Keratinocyte (primary cell): ENCODE results near the gene WNK4. TPM values are rescaled to one million over a fixed set of nuclear protein-coding genes. Genes with fewer than 3 reads are reported as not detected.

Source experiments
- DNase-seq: peaks from one replicate; pipeline ENCODE4 v3.0.0-alpha.2; 2011; ENCODE audit warnings: low read depth, missing footprints, low spot score
- FAIRE-seq: peaks from 2 replicates; lab custom pipeline; 2011; peaks lifted over from hg19 to GRCh38; lab: Jason Lieb, UNC
- H2AFZ ChIP-seq: 2 replicates; pipeline ENCODE4 v1.6.0; 2012; ENCODE audit warnings: low read length, control low read depth, inconsistent platforms; ENCODE audit not compliant: control insufficient read depth
- H3K27ac ChIP-seq: 2 replicates; pipeline ENCODE4 v1.5.1; 2011; ENCODE audit warnings: low read length; ENCODE audit not compliant: control insufficient read depth, insufficient read depth
- H3K27me3 ChIP-seq: 3 replicates; pipeline ENCODE4 v1.6.0; 2011; ENCODE audit warnings: low read length; ENCODE audit not compliant: control insufficient read depth, insufficient read depth; ENCODE audit errors: extremely low read depth
- H3K36me3 ChIP-seq, 2 experiments: 2 replicates in 1 of 2; 3 replicates in 1 of 2; pipeline ENCODE4 v1.5.1; 2011; ENCODE audit warnings: low read length in 2 of 2, mild to moderate bottlenecking in 1 of 2; ENCODE audit not compliant: control insufficient read depth in 2 of 2, insufficient read depth in 2 of 2; ENCODE audit errors: extremely low read depth in 1 of 2
- H3K4me1 ChIP-seq: 3 replicates; pipeline ENCODE4 v1.5.1; 2011; ENCODE audit warnings: low read length; ENCODE audit not compliant: control insufficient read depth, insufficient read depth; ENCODE audit errors: extremely low read depth
- H3K4me2 ChIP-seq: 3 replicates; pipeline ENCODE4 v1.6.0; 2011; ENCODE audit warnings: low read depth, low read length; ENCODE audit not compliant: control insufficient read depth, insufficient read depth; ENCODE audit errors: extremely low read depth
- H3K4me3 ChIP-seq, 3 experiments: fragments of 200-600 bp in 1 of 3; sonication (generic) in 1 of 3; 2 replicates in 2 of 3; 3 replicates in 1 of 3; pipeline ENCODE4 v1.5.1; 2011 to 2016; ENCODE audit warnings: low read length in 3 of 3, mild to moderate bottlenecking in 3 of 3, control low read depth in 2 of 3, inconsistent platforms in 1 of 3, low read depth in 1 of 3, mixed read lengths in 1 of 3, mixed run types in 1 of 3, moderate library complexity in 1 of 3; ENCODE audit not compliant: control insufficient read depth in 2 of 3, insufficient read depth in 2 of 3; ENCODE audit errors: extremely low read depth in 1 of 3
- H3K79me2 ChIP-seq: 2 replicates; pipeline ENCODE4 v1.6.0; 2012; ENCODE audit warnings: low read length; ENCODE audit not compliant: control insufficient read depth, insufficient read depth
- H3K9ac ChIP-seq: 3 replicates; pipeline ENCODE4 v1.6.0; 2011; ENCODE audit warnings: low read length; ENCODE audit not compliant: control insufficient read depth, insufficient read depth; ENCODE audit errors: extremely low read depth
- H3K9me1 ChIP-seq: 3 replicates; pipeline ENCODE4 v1.6.0; 2011; ENCODE audit warnings: low read length; ENCODE audit not compliant: control insufficient read depth, insufficient read depth; ENCODE audit errors: extremely low read depth
- H3K9me3 ChIP-seq: 2 replicates; pipeline ENCODE4 v1.5.1; 2012; ENCODE audit warnings: low read depth, low read length; ENCODE audit not compliant: control insufficient read depth
- H4K20me1 ChIP-seq: 3 replicates; pipeline ENCODE4 v1.6.0; 2011; ENCODE audit warnings: low read length; ENCODE audit not compliant: control insufficient read depth, insufficient read depth; ENCODE audit errors: extremely low read depth
- EZH2 ChIP-seq: IDR thresholded peaks from one replicate; pipeline ENCODE4 v1.6.1; 2012; ENCODE audit warnings: inconsistent platforms, mild to moderate bottlenecking, low read length, moderate library complexity
- dilution Hi-C: fragments of 300-500 bp; cut with MboI; formaldehyde crosslinking; loops from one replicate; pipeline ENCODE4 v1.7.0; 2020; ENCODE audit warnings: low sequenced_read_pairs; ENCODE audit not compliant: extremely low pct_ligation_motif_present
- polyA plus RNA-seq, 5 experiments: library from polyadenylated mRNA; depleted of rRNA in 3 of 5; stranded (reverse) in 3 of 5; stranded (forward) in 1 of 5; unstranded in 1 of 5; fragments of >200 nt; gene quantifications; 1 replicate in 1 of 5; 2 replicates in 3 of 5; 3 replicates in 1 of 5; pipeline versions ENCODE4 v1.2.1 to v1.2.3, GENCODE V29; 2011 to 2012; ENCODE audit warnings: missing spikeins in 2 of 5, low read depth in 1 of 5, low replicate concordance in 1 of 5
- TF ChIP-seq, protein P1 (sequence below), 3 experiments: IDR thresholded peaks in 1 of 3; conservative IDR thresholded peaks in 1 of 3; optimal IDR thresholded peaks in 1 of 3; 2 replicates in 2 of 3; 3 replicates in 1 of 3; pipeline versions ENCODE3 to v1.5.1; 2011; ENCODE audit warnings: low read length in 3 of 3, mild to moderate bottlenecking in 3 of 3, moderate library complexity in 2 of 3, control low read depth in 1 of 3, inconsistent platforms in 1 of 3; ENCODE audit not compliant: insufficient read depth in 2 of 3; ENCODE audit errors: extremely low read depth in 1 of 3

WNK4 gene
- polyA plus RNA-seq, 1 donor (not counting 4 experiments of a cell fraction or from before 2014, with no cell fraction given): 0.04 TPM

DNA sequence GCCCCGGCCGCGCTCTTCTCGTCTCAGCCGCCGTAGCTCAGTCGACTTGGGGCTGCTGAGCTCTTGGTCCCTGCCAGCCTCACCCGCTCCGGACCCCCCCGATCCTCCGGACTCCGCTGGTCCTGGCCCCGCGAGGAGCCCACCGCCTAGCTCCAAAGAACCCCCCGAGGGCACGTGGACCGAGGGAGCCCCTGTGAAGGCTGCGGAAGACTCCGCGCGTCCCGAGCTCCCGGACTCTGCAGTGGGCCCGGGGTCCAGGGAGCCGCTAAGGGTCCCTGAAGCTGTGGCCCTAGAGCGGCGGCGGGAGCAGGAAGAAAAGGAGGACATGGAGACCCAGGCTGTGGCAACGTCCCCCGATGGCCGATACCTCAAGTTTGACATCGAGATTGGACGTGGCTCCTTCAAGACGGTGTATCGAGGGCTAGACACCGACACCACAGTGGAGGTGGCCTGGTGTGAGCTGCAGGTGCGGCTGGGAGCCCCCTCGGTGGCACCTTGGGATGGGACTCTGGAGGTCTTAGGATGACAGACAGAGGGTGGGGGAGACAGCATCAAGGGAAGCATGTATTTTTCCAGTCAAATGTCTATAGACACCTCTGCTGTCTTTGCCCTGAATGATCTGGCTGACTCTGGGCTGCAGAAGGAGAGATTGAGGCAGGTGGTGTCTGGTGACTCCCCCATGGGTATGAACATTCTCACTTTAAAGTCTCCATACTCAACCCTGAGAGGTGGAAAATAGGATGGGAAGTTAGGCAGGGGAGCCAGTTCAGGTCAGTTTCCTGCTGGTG is 635 bp downstream of the WNK4 start:
- no peak for FAIRE-seq
- Histone ChIP-seq H4K20me1 (no peaks in the 10 kb centered on the region), H3K36me3 (peaks cover 17% of the 10 kb centered on the region in 2 experiments), H3K4me2 (peak overlapping the region; percentile 38), H3K9ac (no peak overlapping the region), H3K27me3 (peaks cover 30% of the 10 kb centered on the region), H2AFZ (no peak overlapping the region), H3K79me2 (no peaks in the 10 kb centered on the region), H3K27ac (no peak overlapping the region), H3K4me1 (peaks cover 19% of the 10 kb centered on the region), H3K4me3 (peak overlapping the region in 1 of 3 experiments; percentile 8), H3K9me3 (no peaks in the 10 kb centered on the region), H3K9me1 (no peaks in the 10 kb centered on the region)
- TF ChIP-seq, protein P1, sequence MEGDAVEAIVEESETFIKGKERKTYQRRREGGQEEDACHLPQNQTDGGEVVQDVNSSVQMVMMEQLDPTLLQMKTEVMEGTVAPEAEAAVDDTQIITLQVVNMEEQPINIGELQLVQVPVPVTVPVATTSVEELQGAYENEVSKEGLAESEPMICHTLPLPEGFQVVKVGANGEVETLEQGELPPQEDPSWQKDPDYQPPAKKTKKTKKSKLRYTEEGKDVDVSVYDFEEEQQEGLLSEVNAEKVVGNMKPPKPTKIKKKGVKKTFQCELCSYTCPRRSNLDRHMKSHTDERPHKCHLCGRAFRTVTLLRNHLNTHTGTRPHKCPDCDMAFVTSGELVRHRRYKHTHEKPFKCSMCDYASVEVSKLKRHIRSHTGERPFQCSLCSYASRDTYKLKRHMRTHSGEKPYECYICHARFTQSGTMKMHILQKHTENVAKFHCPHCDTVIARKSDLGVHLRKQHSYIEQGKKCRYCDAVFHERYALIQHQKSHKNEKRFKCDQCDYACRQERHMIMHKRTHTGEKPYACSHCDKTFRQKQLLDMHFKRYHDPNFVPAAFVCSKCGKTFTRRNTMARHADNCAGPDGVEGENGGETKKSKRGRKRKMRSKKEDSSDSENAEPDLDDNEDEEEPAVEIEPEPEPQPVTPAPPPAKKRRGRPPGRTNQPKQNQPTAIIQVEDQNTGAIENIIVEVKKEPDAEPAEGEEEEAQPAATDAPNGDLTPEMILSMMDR (optimal IDR thresholded peaks at IDR 0.05 in 1 of 3, IDR thresholded peaks at IDR 0.05 in 1 of 3, conservative IDR thresholded peaks at IDR 0.05 in 1 of 3; ENCODE audit: extremely low read depth in 1 of 3, insufficient read depth in 2 of 3, low read length in 3 of 3): no peak
- peak; percentile 7 for TF ChIP-seq EZH2
- dilution Hi-C loops: no loop called here
- DNase-seq: no peak

DNA sequence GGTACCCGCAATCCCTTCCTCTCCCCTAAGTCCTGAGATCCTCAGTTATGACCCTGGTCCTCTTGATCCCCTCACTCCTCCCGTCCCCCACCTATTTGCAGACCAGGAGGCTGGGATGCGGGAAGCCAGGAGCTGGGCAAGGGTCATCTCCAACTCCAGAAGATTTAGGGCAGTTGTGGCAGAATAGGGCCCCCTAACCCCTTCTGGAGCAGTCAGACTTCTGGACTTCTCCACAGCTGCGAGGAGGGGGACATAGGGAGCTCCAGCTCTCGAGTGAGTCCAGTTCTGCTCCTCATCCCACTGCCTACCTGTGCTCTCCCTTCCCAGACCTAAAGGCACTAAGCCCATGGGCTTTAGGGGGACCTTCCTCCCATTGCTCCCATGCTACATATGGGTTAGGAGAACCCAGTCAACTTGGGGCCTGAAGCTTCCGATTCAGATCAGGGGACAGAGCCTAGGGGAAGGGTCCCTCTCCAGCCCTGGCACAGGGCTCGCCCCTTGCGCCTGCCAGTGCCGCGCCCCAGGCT is 1.3 kb downstream of the WNK4 start:
- TF ChIP-seq EZH2: no peak
- H3K4me3 ChIP-seq: no peak overlapping the region
- H3K9ac ChIP-seq: no peak overlapping the region
- H4K20me1 ChIP-seq: no peaks in the 10 kb centered on the region
- peaks cover 15 to 16% of the 10 kb centered on the region in 2 experiments for H3K36me3 ChIP-seq
- no peak overlapping the region for H3K27ac ChIP-seq
- H3K9me3 ChIP-seq: no peaks in the 10 kb centered on the region
- H3K27me3 ChIP-seq: peaks cover 30% of the 10 kb centered on the region
- H3K79me2 ChIP-seq: no peaks in the 10 kb centered on the region
- dilution Hi-C loops: no loop called here
- H3K9me1 ChIP-seq: no peaks in the 10 kb centered on the region
- peaks cover 19% of the 10 kb centered on the region for H3K4me1 ChIP-seq
- FAIRE-seq: no peak
- H3K4me2 ChIP-seq: no peak overlapping the region
- no peak overlapping the region for H2AFZ ChIP-seq
- DNase-seq: no peak
